GM18858 (cell line): Measurements from ENCODE around the gene EFL1.

Experiments used
- ATAC-seq: cut with Tn5 transposase; IDR thresholded peaks from one replicate; pipeline ENCODE4 v1.9.1; 2021; ENCODE audit not compliant: unreplicated experiment

EFL1 gene

GRCh38 chr15:82093325-82093724 lies 169.2 kb downstream of the EFL1 start:
- no peak for ATAC-seq

DNA sequence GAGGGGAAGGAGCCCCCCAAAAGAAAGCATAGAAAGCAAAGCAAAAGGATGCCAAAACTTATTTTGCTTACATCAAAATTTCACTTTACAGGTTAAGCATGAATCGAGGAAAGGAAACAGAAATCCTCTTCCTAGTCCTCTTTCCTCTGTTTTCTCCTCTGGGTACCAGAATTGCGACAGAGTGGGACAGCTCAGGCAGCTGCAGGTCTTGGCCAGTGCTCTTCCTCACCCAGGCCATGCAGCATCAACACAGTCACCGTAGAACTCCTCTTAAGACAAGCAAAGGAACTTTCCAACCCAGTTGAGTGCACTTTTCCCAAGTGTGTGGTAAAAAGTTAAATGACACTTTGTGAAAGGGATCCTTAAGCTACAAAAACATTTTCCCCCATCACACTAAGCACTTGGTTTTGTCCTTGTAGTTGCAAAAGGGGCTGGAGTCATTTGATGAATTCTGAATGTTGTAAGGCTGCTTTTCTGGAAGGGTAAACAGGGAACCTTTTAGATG lies 170.8 kb downstream of the EFL1 start:
- ATAC-seq = no peak

GRCh38 chr15:82086243-82086995 lies 176.1 kb downstream of the EFL1 start:
- no peak for ATAC-seq

- no peak for ATAC-seq
Observed at GRCh38 chr15:82081914-82082762, 180.4 kb downstream of the EFL1 start.

DNA sequence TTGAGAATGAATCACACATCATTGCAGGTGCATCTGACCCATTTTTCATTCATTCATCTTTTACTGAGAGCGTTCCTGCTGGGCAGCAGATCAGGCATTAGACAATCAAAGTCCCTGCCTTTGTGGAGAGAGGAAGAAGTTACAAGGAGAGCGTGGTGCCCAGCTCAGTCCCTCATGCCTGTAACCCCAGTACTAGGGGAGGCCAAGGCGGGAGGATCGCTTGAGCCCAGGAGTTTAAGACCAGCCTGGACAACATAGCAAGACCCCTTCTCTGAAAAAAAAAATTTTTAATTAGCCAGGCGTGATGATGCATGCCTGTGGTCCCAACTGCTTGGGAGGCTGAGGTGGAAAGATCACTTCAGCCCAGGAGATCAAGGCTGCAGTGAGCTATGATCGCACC lies 181.8 kb downstream of the EFL1 start:
- no peak for ATAC-seq
